H1 (cell line): ENCODE measurements around the gene MAGED2. TPM values are rescaled to one million over a fixed set of nuclear protein-coding genes. Genes with fewer than 3 reads are reported as not detected.

Experiments used
- CTCF ChIA-PET: fragments of 300-600 bp; sonication (Branson Sonifier 250); formaldehyde crosslinking; loops from one replicate; lab custom pipeline; 2021; ENCODE audit not compliant: partially characterized antibody; lab: Charles Lee
- POLR2A ChIA-PET: fragments of 300-600 bp; sonication (Branson Sonifier 250); formaldehyde crosslinking; loops from one replicate; lab custom pipeline; 2021; ENCODE audit warnings: inconsistent platforms; ENCODE audit not compliant: partially characterized antibody; lab: Charles Lee
- DNase-seq, 2 experiments: peaks; one replicate each; pipeline versions ENCODE4 v3.0.0 to v3.0.0-alpha.2; 2010 to 2022; ENCODE audit warnings: low spot score in 2 of 2, low read depth in 1 of 2, mixed read lengths in 1 of 2
- FAIRE-seq: peaks from 2 replicates; lab custom pipeline; 2011; peaks lifted over from hg19 to GRCh38; lab: Jason Lieb, UNC
- H2AFZ ChIP-seq: 2 replicates; pipeline ENCODE4 v1.8.1; 2012; ENCODE audit warnings: low read length, inconsistent platforms
- H2AK5ac ChIP-seq: 2 replicates; pipeline ENCODE4 v1.6.1; 2013; ENCODE audit warnings: low read depth, low read length
- H2BK120ac ChIP-seq: replicated peaks from 2 replicates; pipeline ENCODE3; 2013; ENCODE audit warnings: low read depth, low read length, inconsistent platforms
- H2BK12ac ChIP-seq: 2 replicates; pipeline ENCODE4 v1.6.1; 2013; ENCODE audit warnings: low read depth, low read length
- H2BK15ac ChIP-seq: 2 replicates; pipeline ENCODE4 v1.6.1; 2013; ENCODE audit warnings: low read length
- H2BK20ac ChIP-seq: 2 replicates; pipeline ENCODE4 v1.6.1; 2013; ENCODE audit warnings: low read length
- H2BK5ac ChIP-seq: 2 replicates; pipeline ENCODE4 v1.6.1; 2013; ENCODE audit warnings: low read depth, low read length
- H3K14ac ChIP-seq: 2 replicates; pipeline ENCODE4 v1.6.1; 2013; ENCODE audit warnings: inconsistent platforms; ENCODE audit not compliant: insufficient read length
- H3K18ac ChIP-seq: 2 replicates; pipeline ENCODE4 v1.6.1; 2013; ENCODE audit warnings: low read length; ENCODE audit errors: extremely low read depth
- H3K23ac ChIP-seq: 2 replicates; pipeline ENCODE4 v1.6.1; 2013; ENCODE audit warnings: inconsistent platforms; ENCODE audit not compliant: insufficient read length
- H3K23me2 ChIP-seq: 2 replicates; pipeline ENCODE4 v1.6.1; 2013; ENCODE audit warnings: low read depth, low read length
- H3K27ac ChIP-seq: 2 replicates; pipeline ENCODE4 v1.6.1; 2011; ENCODE audit warnings: low read depth, low read length, inconsistent platforms
- H3K27me3 ChIP-seq, 4 experiments: replicated peaks in 1 of 4; 1 replicate in 1 of 4; 2 replicates in 3 of 4; pipeline versions ENCODE4 v1.6.1 to v1.8.1; 2011 to 2013; ENCODE audit warnings: low read length in 3 of 4, mild to moderate bottlenecking in 3 of 4, inconsistent platforms in 2 of 4, mixed read lengths in 2 of 4, moderate library complexity in 1 of 4; ENCODE audit not compliant: control insufficient read depth in 3 of 4, insufficient read depth in 3 of 4; ENCODE audit errors: extremely low read depth in 1 of 4
- H3K36me3 ChIP-seq, 4 experiments: 2 replicates each; pipeline versions ENCODE4 v1.6.1 to v1.8.1; 2011 to 2013; ENCODE audit warnings: mild to moderate bottlenecking in 4 of 4, low read length in 3 of 4, moderate library complexity in 2 of 4, control low read depth in 1 of 4, inconsistent platforms in 1 of 4; ENCODE audit not compliant: insufficient read depth in 4 of 4, control insufficient read depth in 2 of 4
- H3K4ac ChIP-seq: replicated peaks from 2 replicates; pipeline ENCODE3; 2013; ENCODE audit warnings: low read length, low read depth, mixed read lengths, inconsistent platforms; ENCODE audit not compliant: insufficient read length
- H3K4me1 ChIP-seq, 4 experiments: replicated peaks in 1 of 4; 1 replicate in 1 of 4; 2 replicates in 3 of 4; pipeline versions ENCODE4 v1.6.1 to v1.8.1; 2011 to 2013; ENCODE audit warnings: low read length in 3 of 4, inconsistent platforms in 2 of 4, mixed read lengths in 1 of 4; ENCODE audit not compliant: insufficient read depth in 4 of 4, control insufficient read depth in 3 of 4
- H3K4me2 ChIP-seq, 2 experiments: 2 replicates each; pipeline versions ENCODE4 v1.6.1 to v1.8.1; 2011 to 2013; ENCODE audit warnings: low read depth in 2 of 2, low read length in 2 of 2, control low read depth in 1 of 2, inconsistent platforms in 1 of 2, mild to moderate bottlenecking in 1 of 2; ENCODE audit not compliant: insufficient read depth in 1 of 2
- H3K4me3 ChIP-seq, 4 experiments: fragments of 200-600, 300-600 bp in 1 of 4; sonication (generic), shearing (Covaris generic), sonication (Bioruptor Twin) in 1 of 4; 2 replicates each; pipeline versions ENCODE4 v1.5.1 to v1.8.1; 2011 to 2016; ENCODE audit warnings: low read length in 4 of 4, low read depth in 3 of 4, control low read depth in 2 of 4, inconsistent platforms in 2 of 4, mild to moderate bottlenecking in 2 of 4, mixed read lengths in 1 of 4, moderate library complexity in 1 of 4; ENCODE audit not compliant: insufficient read depth in 2 of 4; ENCODE audit errors: extremely low read depth in 1 of 4
- H3K56ac ChIP-seq: replicated peaks from 2 replicates; pipeline ENCODE3; 2013; ENCODE audit warnings: low read depth, mild to moderate bottlenecking, mixed read lengths, low read length, inconsistent platforms; ENCODE audit not compliant: insufficient read length
- H3K79me1 ChIP-seq: 2 replicates; pipeline ENCODE4 v1.6.1; 2013; ENCODE audit warnings: low read depth, low read length, control low read depth
- H3K79me2 ChIP-seq, 2 experiments: 2 replicates each; pipeline versions ENCODE4 v1.6.1 to v1.8.1; 2012 to 2013; ENCODE audit warnings: low read length in 2 of 2, mild to moderate bottlenecking in 2 of 2, inconsistent platforms in 1 of 2; ENCODE audit not compliant: insufficient read depth in 2 of 2, control insufficient read depth in 1 of 2
- H3K9ac ChIP-seq, 4 experiments: replicated peaks in 1 of 4; 1 replicate in 1 of 4; 2 replicates in 3 of 4; pipeline versions ENCODE4 v1.6.1 to v1.8.1; 2011 to 2013; ENCODE audit warnings: low read depth in 3 of 4, low read length in 3 of 4, control low read depth in 2 of 4, mild to moderate bottlenecking in 2 of 4, moderate library complexity in 2 of 4, inconsistent platforms in 1 of 4; ENCODE audit errors: extremely low read depth in 1 of 4
- H3K9me3 ChIP-seq, 2 experiments: 2 replicates each; pipeline versions ENCODE4 v1.6.1 to v1.8.1; 2012 to 2013; ENCODE audit warnings: mild to moderate bottlenecking in 2 of 2, moderate library complexity in 2 of 2, control low read depth in 1 of 2, inconsistent platforms in 1 of 2, low read depth in 1 of 2, low read length in 1 of 2, mixed read lengths in 1 of 2; ENCODE audit not compliant: insufficient read depth in 2 of 2
- H4K20me1 ChIP-seq, 2 experiments: replicated peaks in 1 of 2; 2 replicates each; pipeline versions ENCODE3 to v1.8.1; 2011 to 2013; ENCODE audit warnings: inconsistent platforms in 2 of 2, low read length in 2 of 2, mild to moderate bottlenecking in 1 of 2; ENCODE audit not compliant: insufficient read depth in 2 of 2, control insufficient read depth in 1 of 2
- H4K5ac ChIP-seq: 2 replicates; pipeline ENCODE4 v1.6.1; 2013; ENCODE audit warnings: low read length, low read depth, mixed read lengths, inconsistent platforms; ENCODE audit not compliant: insufficient read length
- H4K8ac ChIP-seq: 2 replicates; pipeline ENCODE4 v1.8.0; 2013; ENCODE audit warnings: mild to moderate bottlenecking, moderate library complexity, low read length, inconsistent platforms; ENCODE audit not compliant: insufficient read depth; ENCODE audit errors: extremely low read depth
- H4K91ac ChIP-seq: replicated peaks from 2 replicates; pipeline ENCODE3; 2013; ENCODE audit warnings: low read length, mixed read lengths, inconsistent platforms; ENCODE audit not compliant: insufficient read length
- EZH2 ChIP-seq: fragments of 200-600 bp; sonication (generic); IDR thresholded peaks from 2 replicates; pipeline ENCODE4 v1.7.1; 2012; ENCODE audit warnings: low read depth, mild to moderate bottlenecking, moderate library complexity, low read length, inconsistent platforms; ENCODE audit not compliant: severe bottlenecking
- GTF2F1 ChIP-seq: IDR thresholded peaks from 2 replicates; pipeline ENCODE4 v1.6.1; 2012; ENCODE audit warnings: low read depth, low read length, improper control_type of control experiment, borderline replicate concordance
- RNF2 ChIP-seq: fragments of 200-900, 300-1000 bp; sonication (generic); IDR thresholded peaks from 2 replicates; pipeline ENCODE4 v1.7.1; 2016; ENCODE audit warnings: borderline replicate concordance, low read depth, mild to moderate bottlenecking, antibody characterized with exemption, low read length; ENCODE audit not compliant: poor library complexity, severe bottlenecking; ENCODE audit errors: missing control alignments
- WGBS, 2 experiments: shearing (Covaris generic) in 1 of 2; methylation state at CpG; one replicate each; pipeline versions ENCODE4 v1.1.6 to v1.1.7; 2013 to 2015; ENCODE audit warnings: low lambda C conversion rate in 2 of 2, mixed read lengths in 2 of 2, inconsistent platforms in 1 of 2, low coverage in 1 of 2, missing lambda C conversion rate in 1 of 2; ENCODE audit not compliant: insufficient replicate concordance in 2 of 2, insufficient coverage in 1 of 2, insufficient read length in 1 of 2; ENCODE audit errors: extremely low coverage in 1 of 2, missing lambda C conversion rate in 1 of 2; 5-methylcytosine and 5-hydroxymethylcytosine counted together
- polyA plus RNA-seq, 7 experiments: library from polyadenylated mRNA; depleted of rRNA in 3 of 7; stranded (reverse) in 5 of 7; unstranded in 2 of 7; fragments of >200 nt in 5 of 7; fragments of 200-250 nt in 2 of 7; gene quantifications; 1 replicate in 5 of 7; 2 replicates in 1 of 7; 4 replicates in 1 of 7; pipeline versions ENCODE4 v1.2.1 to v1.2.3, GENCODE V29; 2011 to 2013; ENCODE audit warnings: missing spikeins in 2 of 7, mixed read lengths in 2 of 7
- total RNA-seq: library from RNA; stranded (reverse); fragmentation: NEBNext Ultra II Directional; extraction: Animal tissue kit (Norgen Biotek cat#: 25700); gene quantifications from 2 replicates; pipeline ENCODE4 v1.2.1, GENCODE V29; 2021

MAGED2 gene
- total and polyA plus RNA-seq, 2 of the 8 experiments (the other 6 are each of a cell fraction or from before 2014, with no cell fraction given): 83.3 to 120 TPM

GRCh38 chrX:54824722-54825121, 17.2 kb downstream of the MAGED2 start:
- Histone ChIP-seq H3K23me2 (no peaks in the 10 kb centered on the region), H2BK12ac (no peak overlapping the region), H3K79me2 (no peaks in the 10 kb centered on the region), H3K18ac (no peak overlapping the region), H4K8ac (no peak overlapping the region), H4K5ac (no peak overlapping the region), H3K4me1 (no peaks in the 10 kb centered on the region), H2AFZ (no peak overlapping the region), H2BK5ac (no peak overlapping the region), H3K36me3 (no peaks in the 10 kb centered on the region), H3K4me2 (no peak overlapping the region), H3K4me3 (no peak overlapping the region), H2BK120ac (no peak overlapping the region), H4K20me1 (no peaks in the 10 kb centered on the region), H3K27ac (no peak overlapping the region), H2BK20ac (no peak overlapping the region), H3K9ac (no peak overlapping the region), H3K56ac (no peak overlapping the region), H3K23ac (no peak overlapping the region), H4K91ac (no peak overlapping the region), H2BK15ac (no peak overlapping the region), H3K14ac (no peak overlapping the region), H3K27me3 (no peaks in the 10 kb centered on the region), H2AK5ac (no peak overlapping the region), H3K4ac (no peak overlapping the region), H3K79me1 (no peaks in the 10 kb centered on the region), H3K9me3 (no peaks in the 10 kb centered on the region)
- CTCF ChIA-PET: interaction anchor here (0.6 to 1.1 kb wide), 2 partner anchors 35 to 218 kb away, joined by 3 read pairs; no protein-coding TSS in a partner anchor
- WGBS, 2 experiments: 93% methylated on average over 3 of the region's 8 CpGs; no CpG with 5 or more reads in 1 of the 2 experiments
- POLR2A ChIA-PET: interaction anchor here (0.6 kb wide), 1 partner anchor 1141 kb away, joined by 4 read pairs; no protein-coding TSS in a partner anchor
- FAIRE-seq (no peak), DNase-seq (no peak)
- TF ChIP-seq EZH2: no peak
- no peak for TF ChIP-seq GTF2F1
- no peak for TF ChIP-seq RNF2
